GM12878 (cell line): Measurements from ENCODE around the gene TEX36. TPM values are rescaled to one million over a fixed set of nuclear protein-coding genes. Genes with fewer than 3 reads are reported as not detected.

Experiments used
- ATAC-seq: fragments of 200-7000 bp; cut with Tn5 transposase; 3 replicates; pipeline ENCODE4 v1.9.1; 2020; ENCODE audit warnings: mild to moderate bottlenecking, moderate library complexity
- BruUV-seq: library from RNA; stranded (reverse); fragments of 400-500 nt; replicated peaks from 2 replicates; lab custom pipeline; 2021; lab: Mats Ljungman, UMichigan
- CTCF ChIA-PET: fragments of 300-600 bp; sonication (Branson Sonifier 250); formaldehyde crosslinking; extraction: SDS; loops from one replicate; lab custom pipeline; 2021; ENCODE audit warnings: inconsistent platforms; lab: Yijun Ruan, JAX
- POLR2A ChIA-PET: fragments of 350-600 bp; formaldehyde crosslinking; extraction: SDS; loops from one replicate; lab custom pipeline; 2021; ENCODE audit warnings: inconsistent platforms; lab: Charles Lee
- RAD21 ChIA-PET: fragments of 300-600 bp; sonication (Branson Sonifier 250); formaldehyde crosslinking; loops from one replicate; lab custom pipeline; 2023; ENCODE audit warnings: antibody characterized with exemption; ENCODE audit not compliant: unreplicated experiment; lab: Charles Lee
- SMC1A ChIA-PET: fragments of 300-600 bp; sonication (Branson Sonifier 250); formaldehyde crosslinking; loops from one replicate; lab custom pipeline; 2023; ENCODE audit not compliant: unreplicated experiment, uncharacterized antibody; lab: Charles Lee
- DNase-seq: peaks from one replicate; pipeline ENCODE4 v3.0.0-alpha.2; 2011; ENCODE audit warnings: low read depth, low spot score
- FAIRE-seq: peaks from 3 replicates; lab custom pipeline; 2011; peaks lifted over from hg19 to GRCh38; lab: Jason Lieb, UNC
- H2AFZ ChIP-seq: 2 replicates; pipeline ENCODE4 v1.6.0; 2011; ENCODE audit warnings: low read depth, low read length, control low read depth; ENCODE audit not compliant: control insufficient read depth
- H3K27ac ChIP-seq: 2 replicates; pipeline ENCODE4 v1.5.1; 2011; ENCODE audit warnings: control low read depth; ENCODE audit not compliant: control insufficient read depth, insufficient read depth
- H3K27me3 ChIP-seq, 2 experiments: replicated peaks in 1 of 2; 2 replicates each; pipeline versions ENCODE4 v1.6.0 to v1.6.1; 2011; ENCODE audit warnings: low read length in 1 of 2; ENCODE audit not compliant: control insufficient read depth in 2 of 2, insufficient read depth in 2 of 2
- H3K36me3 ChIP-seq, 2 experiments: 2 replicates each; pipeline ENCODE4 v1.5.1; 2011; ENCODE audit warnings: low read length in 1 of 2; ENCODE audit not compliant: control insufficient read depth in 2 of 2, insufficient read depth in 2 of 2
- H3K4me1 ChIP-seq: 2 replicates; pipeline ENCODE4 v1.6.1; 2011; ENCODE audit warnings: mild to moderate bottlenecking, low read length, moderate library complexity, mixed read lengths; ENCODE audit not compliant: control insufficient read depth, insufficient read depth
- H3K4me2 ChIP-seq: 2 replicates; pipeline ENCODE4 v1.6.0; 2011; ENCODE audit warnings: control low read depth; ENCODE audit not compliant: control insufficient read depth, insufficient read depth
- H3K4me3 ChIP-seq: fragments of 200-600 bp; sonication (generic); 2 replicates; pipeline ENCODE4 v1.5.1; 2016
- H3K79me2 ChIP-seq: 2 replicates; pipeline ENCODE4 v1.6.0; 2011; ENCODE audit warnings: low read length; ENCODE audit not compliant: control insufficient read depth, insufficient read depth
- H3K9ac ChIP-seq: 2 replicates; pipeline ENCODE4 v1.8.0; 2011; ENCODE audit warnings: low read length, control low read depth, mixed read lengths; ENCODE audit not compliant: control insufficient read depth, insufficient read depth
- H3K9me3 ChIP-seq: replicated peaks from 3 replicates; pipeline ENCODE4 v1.5.1; 2011; ENCODE audit warnings: mild to moderate bottlenecking, low read length; ENCODE audit not compliant: control insufficient read depth, insufficient read depth
- H4K20me1 ChIP-seq: 2 replicates; pipeline ENCODE4 v1.6.0; 2011; ENCODE audit not compliant: control insufficient read depth, insufficient read depth
- BACH1 ChIP-seq: fragments of 450-650 bp; IDR thresholded peaks from 2 replicates; pipeline ENCODE4 v1.6.1; 2017; ENCODE audit warnings: mild to moderate bottlenecking, borderline replicate concordance
- BMI1 ChIP-seq: fragments of 450-650 bp; IDR thresholded peaks from 2 replicates; pipeline ENCODE4 v1.6.1; 2016; ENCODE audit warnings: mild to moderate bottlenecking, moderate library complexity, borderline replicate concordance
- CHD1 ChIP-seq: IDR thresholded peaks from 2 replicates; pipeline ENCODE4 v1.6.1; 2012; ENCODE audit warnings: low read depth, low read length, improper control_type of control experiment
- E2F8 ChIP-seq: fragments of 450-650 bp; IDR thresholded peaks from 2 replicates; pipeline ENCODE4 v1.6.1; 2018; ENCODE audit warnings: mild to moderate bottlenecking, low read depth, moderate library complexity; ENCODE audit not compliant: partially characterized antibody
- EGR1 ChIP-seq, 2 experiments: IDR thresholded peaks; 1 replicate in 1 of 2; 2 replicates in 1 of 2; pipeline ENCODE4 v1.6.1; 2011 to 2012; ENCODE audit warnings: low read depth in 2 of 2, low read length in 2 of 2, borderline replicate concordance in 1 of 2, mild to moderate bottlenecking in 1 of 2, moderate library complexity in 1 of 2
- GATAD2B ChIP-seq: fragments of 450-650 bp; conservative IDR thresholded peaks from 2 replicates; pipeline ENCODE4 v1.6.1; 2017; ENCODE audit warnings: low read depth, mild to moderate bottlenecking, moderate library complexity
- MEF2A ChIP-seq: IDR thresholded peaks from 2 replicates; pipeline ENCODE4 v1.6.1; 2011; ENCODE audit warnings: low read depth, mild to moderate bottlenecking, low read length, moderate library complexity; ENCODE audit not compliant: insufficient read depth
- MTA3 ChIP-seq: IDR thresholded peaks from 2 replicates; pipeline ENCODE4 v1.6.1; 2012; ENCODE audit warnings: low read length, inconsistent platforms, borderline replicate concordance
- MYB ChIP-seq: fragments of 150-350 bp; IDR thresholded peaks from 2 replicates; pipeline ENCODE4 v1.6.1; 2014; ENCODE audit warnings: mild to moderate bottlenecking, low read depth, low read length, borderline replicate concordance
- POLR2AphosphoS5 ChIP-seq: IDR thresholded peaks from 2 replicates; pipeline ENCODE4 v1.6.1; 2011; ENCODE audit warnings: mild to moderate bottlenecking, low read length, inconsistent platforms
- POU2F2 ChIP-seq: IDR thresholded peaks from 3 replicates; pipeline ENCODE4 v1.6.1; 2011; ENCODE audit warnings: low read depth, mild to moderate bottlenecking, low read length, borderline replicate concordance
- RAD21 ChIP-seq: IDR thresholded peaks from 2 replicates; pipeline ENCODE4 v1.6.1; 2011; ENCODE audit warnings: mild to moderate bottlenecking, low read depth, low read length, moderate library complexity; ENCODE audit not compliant: insufficient read depth
- RUNX3 ChIP-seq: IDR thresholded peaks from 2 replicates; pipeline ENCODE4 v1.6.1; 2012; ENCODE audit warnings: low read length, inconsistent platforms
- SP1 ChIP-seq: IDR thresholded peaks from one replicate; pipeline ENCODE4 v1.6.1; 2011; ENCODE audit warnings: low read depth, low read length
- SREBF1 ChIP-seq: IDR thresholded peaks from 2 replicates; pipeline ENCODE4 v1.6.1; 2012; ENCODE audit warnings: mild to moderate bottlenecking, low read length
- STAT3 ChIP-seq: IDR thresholded peaks from 2 replicates; pipeline ENCODE4 v1.6.1; 2011; ENCODE audit warnings: low read depth, low read length, improper control_type of control experiment
- WRNIP1 ChIP-seq: IDR thresholded peaks from 2 replicates; pipeline ENCODE4 v1.6.1; 2011; ENCODE audit warnings: low read depth, low read length, improper control_type of control experiment, borderline replicate concordance
- YY1 ChIP-seq: IDR thresholded peaks from 2 replicates; pipeline ENCODE4 v1.6.1; 2011; ENCODE audit warnings: low read depth, mild to moderate bottlenecking, low read length
- ZBTB11 ChIP-seq: fragments of 450-650 bp; formaldehyde crosslinking; IDR thresholded peaks from 2 replicates; pipeline ENCODE4 v1.5.0; 2022; ENCODE audit warnings: mild to moderate bottlenecking, missing genetic modification characterization
- ZZZ3 ChIP-seq: IDR thresholded peaks from 2 replicates; pipeline ENCODE4 v1.6.1; 2011; ENCODE audit warnings: low read depth; ENCODE audit not compliant: control insufficient read depth, insufficient read length
- WGBS: methylation state at CpG from one replicate; pipeline ENCODE4 v1.1.6; 2016; ENCODE audit warnings: low lambda C conversion rate; ENCODE audit not compliant: insufficient replicate concordance, insufficient coverage; ENCODE audit errors: missing lambda C conversion rate; 5-methylcytosine and 5-hydroxymethylcytosine counted together
- in situ Hi-C: fragments of 300-500 bp; cut with MboI; formaldehyde crosslinking; loops from 9 replicates; pipeline ENCODE4 v1.14.3; 2018; ENCODE audit warnings: mixed read lengths
- intact Hi-C: fragments of 100-400 bp; cut with micrococcal nuclease; formaldehyde crosslinking; loops from one replicate; pipeline ENCODE4 v1.14.2; 2022; ENCODE audit not compliant: unreplicated experiment
- polyA plus RNA-seq, 11 experiments: library from polyadenylated mRNA; depleted of rRNA in 4 of 11; unstranded in 6 of 11; stranded (reverse) in 5 of 11; fragments of >200 nt; fragmentation: Nextera tagmentation in 4 of 11; fragmentation: Illumina TruSeq in 1 of 11; extraction: Ambion mirVana in 4 of 11; extraction: Trizol in 1 of 11; gene quantifications; 1 replicate in 1 of 11; 2 replicates in 10 of 11; pipeline versions ENCODE4 v1.2.1 to v1.2.3, GENCODE V29; 2011 to 2016; ENCODE audit warnings: inconsistent platforms in 2 of 11, missing spikeins in 2 of 11, low read depth in 1 of 11
- total RNA-seq, 4 experiments: library from RNA; depleted of rRNA in 3 of 4; stranded (reverse); fragments of >200 nt in 3 of 4; fragmentation: Illumina TruSeq in 1 of 4; extraction: Trizol in 1 of 4; gene quantifications; 2 replicates each; pipeline versions ENCODE4 v1.2.1 to v1.2.3, GENCODE V29; 2013 to 2021

Gene TEX36
- total and polyA plus RNA-seq, 10 of the 15 experiments (the other 5 are each of a cell fraction or from before 2014, with no cell fraction given): not detected

GRCh38 chr10:125693524-125693847 is 10.5 kb upstream of the TEX36 start:
- POLR2A ChIA-PET: no interaction called here
- no TSS peak for BruUV-seq
- SMC1A ChIA-PET: no interaction called here
- Histone ChIP-seq H2AFZ (no peak overlapping the region), H4K20me1 (no peaks in the 10 kb centered on the region), H3K4me1 (no peaks in the 10 kb centered on the region), H3K9ac (no peak overlapping the region), H3K79me2 (no peaks in the 10 kb centered on the region), H3K27me3 (peaks cover 0 to 2% of the 10 kb centered on the region in 2 experiments; a peak in 1 of 4 replicates), H3K27ac (no peak overlapping the region), H3K4me3 (no peak overlapping the region), H3K36me3 (no peaks in the 10 kb centered on the region), H3K4me2 (no peak overlapping the region), H3K9me3 (no peaks in the 10 kb centered on the region)
- DNase-seq: no peak
- no peak for ATAC-seq
- in situ Hi-C loops: no loop called here
- CTCF ChIA-PET: no interaction called here
- 25% methylated on average over 2 of the region's 2 CpGs for WGBS
- no peak for FAIRE-seq
- no peak for TF ChIP-seq BACH1
- TF ChIP-seq POU2F2: no peak
- no peak for TF ChIP-seq BMI1
- no peak for TF ChIP-seq SREBF1
- TF ChIP-seq RAD21: no peak
- TF ChIP-seq MEF2A: no peak
- TF ChIP-seq WRNIP1: no peak
- TF ChIP-seq ZZZ3: no peak
- no peak for TF ChIP-seq GATAD2B
- TF ChIP-seq CHD1: no peak
- no peak for TF ChIP-seq YY1
- no peak for TF ChIP-seq POLR2AphosphoS5
- no peak for TF ChIP-seq SP1
- no peak for TF ChIP-seq E2F8
- TF ChIP-seq EGR1 (IDR thresholded peaks at IDR 0.05; ENCODE audit: borderline replicate concordance in 1 of 2, low read depth in 2 of 2, low read length in 2 of 2): no peak
- no peak for TF ChIP-seq MYB
- no peak for TF ChIP-seq STAT3
- TF ChIP-seq ZBTB11 (CRISPR knock-in tag): no peak
- no peak for TF ChIP-seq RUNX3
- no peak for TF ChIP-seq MTA3
- intact Hi-C loops: no loop called here
- RAD21 ChIA-PET: no interaction called here
